SK-N-SH (cell line): ENCODE data around the gene MYLK. TPM values are rescaled to one million over a fixed set of nuclear protein-coding genes. Genes with fewer than 3 reads are reported as not detected.

Experiments
- CTCF ChIA-PET: fragments of 300-600, 350-600 bp; formaldehyde crosslinking; extraction: SDS; loops from one replicate; lab custom pipeline; 2021; lab: Yijun Ruan, JAX
- POLR2A ChIA-PET: fragments of 350-600 bp; sonication (Branson Sonifier 250); formaldehyde crosslinking; extraction: SDS; loops from one replicate; lab custom pipeline; 2020; ENCODE audit warnings: antibody characterized with exemption, inconsistent platforms; lab: Yijun Ruan, JAX
- DNase-seq: peaks from one replicate; pipeline ENCODE4 v3.0.0; 2012
- H2AFZ ChIP-seq: fragments of 200-600 bp; sonication (generic); 2 replicates; pipeline ENCODE4 v1.8.1; 2016; ENCODE audit warnings: antibody characterized with exemption, mild to moderate bottlenecking, low read depth
- H3F3A ChIP-seq: fragments of 200-600 bp; sonication (generic); replicated peaks from 2 replicates; pipeline ENCODE3; 2016; ENCODE audit warnings: antibody characterized with exemption, mild to moderate bottlenecking; ENCODE audit not compliant: insufficient read depth
- H3K27ac ChIP-seq, 2 experiments: fragments of 200-500 bp in 1 of 2; fragments of 200-600 bp in 1 of 2; sonication (Bioruptor generic) in 1 of 2; sonication (generic), shearing (Covaris generic) in 1 of 2; 2 replicates each; pipeline versions ENCODE4 v1.5.1 to v1.6.1; 2014 to 2016; ENCODE audit warnings: low read depth in 2 of 2, inconsistent platforms in 1 of 2, low read length in 1 of 2, mild to moderate bottlenecking in 1 of 2, mixed read lengths in 1 of 2
- H3K27me3 ChIP-seq: fragments of 200-600 bp; sonication (generic), shearing (Covaris generic); 2 replicates; pipeline ENCODE4 v1.6.1; 2016; ENCODE audit warnings: mixed run types; ENCODE audit not compliant: insufficient read depth
- H3K36me3 ChIP-seq, 2 experiments: fragments of 200-500 bp in 1 of 2; fragments of 200-600 bp in 1 of 2; sonication (Bioruptor generic) in 1 of 2; sonication (generic) in 1 of 2; replicated peaks in 1 of 2; 2 replicates each; pipeline versions ENCODE3 to v1.5.1; 2014 to 2016; ENCODE audit warnings: low read length in 1 of 2, mild to moderate bottlenecking in 1 of 2; ENCODE audit not compliant: insufficient read depth in 2 of 2, control insufficient read depth in 1 of 2
- H3K4me1 ChIP-seq, 2 experiments: fragments of 200-500 bp in 1 of 2; fragments of 200-600 bp in 1 of 2; sonication (Bioruptor generic) in 1 of 2; sonication (generic), shearing (Covaris generic) in 1 of 2; 2 replicates each; pipeline versions ENCODE4 v1.5.1 to v1.6.1; 2014 to 2016; ENCODE audit warnings: low read depth in 1 of 2, low read length in 1 of 2, mixed run types in 1 of 2; ENCODE audit not compliant: insufficient read depth in 2 of 2, control insufficient read depth in 1 of 2
- H3K4me2 ChIP-seq: fragments of 200-600 bp; sonication (generic), shearing (Covaris generic); 2 replicates; pipeline ENCODE4 v1.6.1; 2017; ENCODE audit warnings: mixed run types
- H3K4me3 ChIP-seq, 2 experiments: fragments of 200-500 bp in 1 of 2; fragments of 200-600 bp in 1 of 2; sonication (Bioruptor generic) in 1 of 2; sonication (generic), shearing (Covaris generic) in 1 of 2; 2 replicates each; pipeline versions ENCODE4 v1.5.1 to v1.8.1; 2014 to 2016; ENCODE audit warnings: low read depth in 2 of 2, inconsistent platforms in 1 of 2, low read length in 1 of 2, mild to moderate bottlenecking in 1 of 2, mixed read lengths in 1 of 2, moderate library complexity in 1 of 2
- H3K79me2 ChIP-seq: fragments of 200-600 bp; sonication (generic); 2 replicates; pipeline ENCODE4 v1.8.1; 2017; ENCODE audit warnings: mild to moderate bottlenecking; ENCODE audit not compliant: insufficient read depth
- H3K9ac ChIP-seq: fragments of 200-600 bp; sonication (generic); 2 replicates; pipeline ENCODE4 v1.6.1; 2017; ENCODE audit warnings: mixed run types
- H3K9me2 ChIP-seq: fragments of 200-600 bp; sonication (generic); 2 replicates; pipeline ENCODE4 v1.6.1; 2017; ENCODE audit warnings: mixed run types
- H3K9me3 ChIP-seq: fragments of 200-600 bp; sonication (generic); 2 replicates; pipeline ENCODE4 v1.6.1; 2017; ENCODE audit warnings: mixed run types, mild to moderate bottlenecking, moderate library complexity
- H4K20me1 ChIP-seq: fragments of 200-600 bp; sonication (generic); 2 replicates; pipeline ENCODE4 v1.6.1; 2017; ENCODE audit warnings: mild to moderate bottlenecking, mixed run types; ENCODE audit not compliant: insufficient read depth
- CHD2 ChIP-seq: fragments of 150-350 bp; IDR thresholded peaks from 2 replicates; pipeline ENCODE4 v1.6.1; 2018; ENCODE audit warnings: low read length; ENCODE audit not compliant: partially characterized antibody
- EZH2phosphoT487 ChIP-seq: fragments of 200-600 bp; sonication (generic); IDR thresholded peaks from 2 replicates; pipeline ENCODE4 v1.6.1; 2017; ENCODE audit warnings: low read depth, mixed run types, mild to moderate bottlenecking, antibody characterized with exemption, moderate library complexity, borderline replicate concordance
- FOSL2 ChIP-seq: IDR thresholded peaks from 2 replicates; pipeline ENCODE4 v1.4.0; 2012; ENCODE audit warnings: low read depth, mild to moderate bottlenecking, moderate library complexity, borderline replicate concordance
- FOXJ3 ChIP-seq: sonication (generic); formaldehyde crosslinking; IDR thresholded peaks from 2 replicates; pipeline ENCODE4 v1.5.1; 2020; ENCODE audit warnings: mild to moderate bottlenecking, missing genetic modification reagents
- JUND ChIP-seq: IDR thresholded peaks from 2 replicates; pipeline ENCODE4 v1.4.0; 2012
- MXI1 ChIP-seq: IDR thresholded peaks from 2 replicates; pipeline ENCODE4 v1.6.1; 2012; ENCODE audit warnings: mild to moderate bottlenecking, low read depth, low read length, improper control_type of control experiment
- PBX3 ChIP-seq: IDR thresholded peaks from 2 replicates; pipeline ENCODE4; 2012
- POLR2AphosphoS5 ChIP-seq: IDR thresholded peaks from 2 replicates; pipeline ENCODE4 v1.6.1; 2012; ENCODE audit warnings: low read depth, low read length
- SMC3 ChIP-seq: IDR thresholded peaks from 2 replicates; pipeline ENCODE4 v1.6.1; 2012; ENCODE audit warnings: low read depth, low read length, improper control_type of control experiment
- TAF1 ChIP-seq: IDR thresholded peaks from 2 replicates; pipeline ENCODE4 v1.6.1; 2012; ENCODE audit warnings: low read depth, mild to moderate bottlenecking, low read length, moderate library complexity, borderline replicate concordance
- TCF12 ChIP-seq: IDR thresholded peaks from 2 replicates; pipeline ENCODE4 v1.4.0; 2012
- USF1 ChIP-seq: IDR thresholded peaks from 2 replicates; pipeline ENCODE4 v1.4.0; 2012; ENCODE audit warnings: low read depth, borderline replicate concordance
- WGBS: methylation state at CpG from one replicate; pipeline ENCODE4 v1.1.6; 2017; ENCODE audit warnings: low lambda C conversion rate; 5-methylcytosine and 5-hydroxymethylcytosine counted together
- polyA plus RNA-seq, 3 experiments: library from polyadenylated mRNA; depleted of rRNA; stranded (reverse); fragments of >200 nt; gene quantifications; 2 replicates each; pipeline ENCODE4 v1.2.3, GENCODE V29; 2012

MYLK gene
- polyA plus RNA-seq, 1 of the 3 experiments (the other 2 are of a cell fraction), result 272 TPM

GRCh38 chr3:123623346-123623880, 260.7 kb downstream of the MYLK start:
- H3K27ac ChIP-seq, result peak overlapping the region in 1 of 2 experiments; percentile 14; a peak in 1 of 4 replicates
- peaks cover 22% of the 10 kb centered on the region for H3F3A ChIP-seq
- CTCF ChIA-PET, result interaction anchor here (0.6 to 2.5 kb wide), 3 partner anchors 19 to 29 kb away, joined by 3 to 10 read pairs (median 6); no protein-coding TSS in a partner anchor
- peak overlapping the region; percentile 42; the same call in 1 of the 2 replicates for H3K4me2 ChIP-seq
- TF ChIP-seq FOSL2 (peak; percentile 18; the same call in 1 of the 2 replicates), TAF1 (no peak), TCF12 (peak; percentile 22; the same call in 1 of the 2 replicates)
- no peak overlapping the region for H2AFZ ChIP-seq
- peaks cover 4% of the 10 kb centered on the region; the same call in 1 of the 2 replicates for H4K20me1 ChIP-seq
- peaks cover 67 to 87% of the 10 kb centered on the region in 2 experiments for H3K36me3 ChIP-seq
- H3K4me1 ChIP-seq, result peaks cover 8 to 27% of the 10 kb centered on the region in 2 experiments; a peak in 3 of 4 replicates
- H3K27me3 ChIP-seq, result no peaks in the 10 kb centered on the region
- H3K9me2 ChIP-seq, result no peaks in the 10 kb centered on the region
- POLR2A ChIA-PET, result no interaction called here
- WGBS, result 61% methylated on average over 5 of the region's 5 CpGs
- no peaks in the 10 kb centered on the region for H3K9me3 ChIP-seq
- no peak overlapping the region for H3K9ac ChIP-seq
- no peaks in the 10 kb centered on the region; the same call in 1 of the 2 replicates for H3K79me2 ChIP-seq
- DNase-seq, result no peak
- no peak overlapping the region for H3K4me3 ChIP-seq

GRCh38 chr3:123622766-123623165, 261.4 kb downstream of the MYLK start:
- H3K9me2 ChIP-seq, result no peaks in the 10 kb centered on the region
- H3K4me1 ChIP-seq, result peaks cover 8 to 27% of the 10 kb centered on the region in 2 experiments; a peak in 3 of 4 replicates
- CTCF ChIA-PET, result interaction anchor here (1.8 to 2.5 kb wide), 2 partner anchors 19 to 30 kb away, joined by 6 to 10 read pairs; no protein-coding TSS in a partner anchor
- peaks cover 4% of the 10 kb centered on the region; the same call in 1 of the 2 replicates for H4K20me1 ChIP-seq
- H3K9me3 ChIP-seq, result no peaks in the 10 kb centered on the region
- no peaks in the 10 kb centered on the region; the same call in 1 of the 2 replicates for H3K79me2 ChIP-seq
- H3K4me2 ChIP-seq, result no peak overlapping the region
- H3K27me3 ChIP-seq, result no peaks in the 10 kb centered on the region
- TF ChIP-seq USF1 (no peak), PBX3 (no peak), JUND (no peak), MXI1 (no peak), FOXJ3 (CRISPR knock-in tag) (no peak), POLR2AphosphoS5 (no peak), EZH2phosphoT487 (no peak), CHD2 (no peak), TAF1 (no peak), SMC3 (no peak)
- no peak overlapping the region for H3K4me3 ChIP-seq
- peak overlapping the region in 1 of 2 experiments; percentile 14; a peak in 1 of 4 replicates for H3K27ac ChIP-seq
- H3K36me3 ChIP-seq, result peaks cover 70 to 87% of the 10 kb centered on the region in 2 experiments
- H3K9ac ChIP-seq, result no peak overlapping the region
- H3F3A ChIP-seq, result peaks cover 22% of the 10 kb centered on the region
- H2AFZ ChIP-seq, result no peak overlapping the region
- WGBS, result 71% methylated on average over 2 of the region's 2 CpGs
- DNase-seq, result no peak
- POLR2A ChIA-PET, result no interaction called here
